K562 (cell line): ENCODE data around the gene AOC1. TPM values are rescaled to one million over a fixed set of nuclear protein-coding genes. Genes with fewer than 3 reads are reported as not detected.

Experiments used
- ETV6 ChIP-seq, 3 experiments: fragments of 150-350 bp in 1 of 3; sonication (generic) in 1 of 3; formaldehyde crosslinking in 1 of 3; IDR thresholded peaks; 2 replicates each; pipeline versions ENCODE4 v1.6.1 to v1.8.0; 2014 to 2022; ENCODE audit warnings: borderline replicate concordance in 2 of 3, low read depth in 2 of 3, antibody characterized with exemption in 1 of 3, low read length in 1 of 3, mild to moderate bottlenecking in 1 of 3, missing genetic modification reagents in 1 of 3
- ILF3 ChIP-seq: fragments of 450-650 bp; IDR thresholded peaks from 2 replicates; pipeline ENCODE4 v1.6.1; 2018; ENCODE audit warnings: antibody characterized with exemption, mild to moderate bottlenecking, moderate library complexity, borderline replicate concordance
- NR3C1 ChIP-seq: sonication (generic); formaldehyde crosslinking; IDR thresholded peaks from 2 replicates; pipeline ENCODE4 v1.8.1; 2022; ENCODE audit warnings: missing genetic modification reagents
- PURB ChIP-seq: sonication (generic); formaldehyde crosslinking; IDR thresholded peaks from 2 replicates; pipeline ENCODE4 v1.9.0; 2021; ENCODE audit warnings: low read depth, mild to moderate bottlenecking, missing genetic modification reagents
- SP1 ChIP-seq: sonication (generic); formaldehyde crosslinking; IDR thresholded peaks from 2 replicates; pipeline ENCODE4 v1.8.1; 2022; ENCODE audit warnings: mild to moderate bottlenecking, missing genetic modification reagents
- TFE3 ChIP-seq: fragments of 450-650 bp; formaldehyde crosslinking; IDR thresholded peaks from 2 replicates; pipeline ENCODE4 v1.4.0; 2020; ENCODE audit warnings: mild to moderate bottlenecking, mixed read lengths
- polyA plus RNA-seq, 8 experiments: library from polyadenylated mRNA; depleted of rRNA in 4 of 8; stranded (reverse) in 5 of 8; unstranded in 3 of 8; fragments of >200 nt; fragmentation: Nextera tagmentation in 2 of 8; fragmentation: Illumina TruSeq in 1 of 8; extraction: Ambion mirVana in 2 of 8; extraction: Trizol in 1 of 8; gene quantifications; 2 replicates each; pipeline versions ENCODE4 v1.2.1 to v1.2.3, GENCODE V29; 2011 to 2014; ENCODE audit warnings: inconsistent platforms in 1 of 8, missing spikeins in 1 of 8
- total RNA-seq, 7 experiments: library from RNA; depleted of rRNA in 6 of 7; stranded (reverse); fragments of >200 nt in 6 of 7; fragmentation: Illumina TruSeq in 2 of 7; extraction: Trizol in 2 of 7; gene quantifications; 2 replicates each; pipeline versions ENCODE4 v1.2.1 to v1.2.3, GENCODE V29; 2011 to 2021; ENCODE audit warnings: low replicate concordance in 1 of 7
- TF ChIP-seq, protein P1 (sequence below): fragments of 250-450 bp; sonication (Bioruptor Pico); IDR thresholded peaks from 2 replicates; pipeline ENCODE4 v1.8.0; 2021; ENCODE audit warnings: moderate library complexity, mild to moderate bottlenecking, inconsistent platforms
- TF ChIP-seq, protein P2 (sequence below): fragments of 250-450 bp; sonication (Bioruptor Pico); IDR thresholded peaks from 2 replicates; pipeline ENCODE4 v1.5.1; 2021; ENCODE audit warnings: mild to moderate bottlenecking

Gene AOC1
- total and polyA plus RNA-seq, 9 of the 15 experiments (the other 6 are each of a cell fraction or from before 2014, with no cell fraction given) = not detected

- TF ChIP-seq, protein P1, sequence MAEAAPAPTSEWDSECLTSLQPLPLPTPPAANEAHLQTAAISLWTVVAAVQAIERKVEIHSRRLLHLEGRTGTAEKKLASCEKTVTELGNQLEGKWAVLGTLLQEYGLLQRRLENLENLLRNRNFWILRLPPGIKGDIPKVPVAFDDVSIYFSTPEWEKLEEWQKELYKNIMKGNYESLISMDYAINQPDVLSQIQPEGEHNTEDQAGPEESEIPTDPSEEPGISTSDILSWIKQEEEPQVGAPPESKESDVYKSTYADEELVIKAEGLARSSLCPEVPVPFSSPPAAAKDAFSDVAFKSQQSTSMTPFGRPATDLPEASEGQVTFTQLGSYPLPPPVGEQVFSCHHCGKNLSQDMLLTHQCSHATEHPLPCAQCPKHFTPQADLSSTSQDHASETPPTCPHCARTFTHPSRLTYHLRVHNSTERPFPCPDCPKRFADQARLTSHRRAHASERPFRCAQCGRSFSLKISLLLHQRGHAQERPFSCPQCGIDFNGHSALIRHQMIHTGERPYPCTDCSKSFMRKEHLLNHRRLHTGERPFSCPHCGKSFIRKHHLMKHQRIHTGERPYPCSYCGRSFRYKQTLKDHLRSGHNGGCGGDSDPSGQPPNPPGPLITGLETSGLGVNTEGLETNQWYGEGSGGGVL (CRISPR knock-in tag) = no peak
- TF ChIP-seq ETV6 (IDR thresholded peaks at IDR 0.05; ENCODE audit: borderline replicate concordance in 1 of 2, low read depth in 2 of 2, low read length in 1 of 2) (no peak), ETV6 (CRISPR knock-in tag; IDR thresholded peaks at IDR 0.05; ENCODE audit: borderline replicate concordance) (no peak), ILF3 (no peak), PURB (CRISPR knock-in tag) (no peak), NR3C1 (CRISPR knock-in tag) (no peak), SP1 (CRISPR knock-in tag) (no peak), TFE3 (no peak)
- TF ChIP-seq, protein P2, sequence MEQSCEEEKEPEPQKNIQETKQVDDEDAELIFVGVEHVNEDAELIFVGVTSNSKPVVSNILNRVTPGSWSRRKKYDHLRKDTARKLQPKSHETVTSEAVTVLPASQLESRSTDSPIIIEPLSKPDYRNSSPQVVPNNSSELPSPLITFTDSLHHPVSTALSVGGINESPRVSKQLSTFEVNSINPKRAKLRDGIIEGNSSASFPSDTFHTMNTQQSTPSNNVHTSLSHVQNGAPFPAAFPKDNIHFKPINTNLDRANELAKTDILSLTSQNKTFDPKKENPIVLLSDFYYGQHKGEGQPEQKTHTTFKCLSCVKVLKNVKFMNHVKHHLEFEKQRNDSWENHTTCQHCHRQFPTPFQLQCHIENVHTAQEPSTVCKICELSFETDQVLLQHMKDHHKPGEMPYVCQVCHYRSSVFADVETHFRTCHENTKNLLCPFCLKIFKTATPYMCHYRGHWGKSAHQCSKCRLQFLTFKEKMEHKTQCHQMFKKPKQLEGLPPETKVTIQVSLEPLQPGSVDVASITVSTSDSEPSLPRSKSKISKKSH = no peak
Measured at GRCh38 chr7:150848111-150848510, 4.2 kb upstream of the AOC1 start (continued).
